HepG2 (cell line): ENCODE measurements around the gene IMPDH1. TPM values are rescaled to one million over a fixed set of nuclear protein-coding genes. Genes with fewer than 3 reads are reported as not detected.

Experiments used
- IKZF4 ChIP-seq: sonication (generic); formaldehyde crosslinking; IDR thresholded peaks from 2 replicates; pipeline ENCODE4 v1.5.1; 2020; ENCODE audit warnings: borderline replicate concordance, mild to moderate bottlenecking, low read depth, missing genetic modification reagents; ENCODE audit errors: not compliant biosample characterization
- IRF2 ChIP-seq: IDR thresholded peaks from 2 replicates; pipeline ENCODE4 v1.6.1; 2018; ENCODE audit warnings: missing genetic modification reagents, missing compliant biosample characterization
- KDM1A ChIP-seq: IDR thresholded peaks from 2 replicates; pipeline ENCODE4 v1.6.1; 2016; ENCODE audit warnings: missing compliant biosample characterization
- MIXL1 ChIP-seq: IDR thresholded peaks from 2 replicates; pipeline ENCODE4 v1.6.1; 2016
- POLR2AphosphoS2 ChIP-seq: IDR thresholded peaks from 2 replicates; pipeline ENCODE4 v1.6.1; 2011; ENCODE audit warnings: low read depth, low read length, improper control_type of control experiment
- PRDM15 ChIP-seq: sonication (generic); formaldehyde crosslinking; IDR thresholded peaks from 2 replicates; pipeline ENCODE4 v1.4.0; 2020; ENCODE audit warnings: missing genetic modification reagents
- SIN3A ChIP-seq: IDR thresholded peaks from 2 replicates; pipeline ENCODE4 v1.6.1; 2011; ENCODE audit warnings: low read depth, mild to moderate bottlenecking, control low read depth, low read length, borderline replicate concordance
- TFAP4 ChIP-seq: sonication (generic); IDR thresholded peaks from 2 replicates; pipeline ENCODE4 v1.6.1; 2016; ENCODE audit warnings: low read depth, borderline replicate concordance
- ZBTB14 ChIP-seq: sonication (generic); formaldehyde crosslinking; IDR thresholded peaks from 2 replicates; pipeline ENCODE4 v1.4.0; 2020; ENCODE audit warnings: missing genetic modification reagents
- ZKSCAN5 ChIP-seq: sonication (generic); formaldehyde crosslinking; IDR thresholded peaks from 2 replicates; pipeline ENCODE4 v1.5.1; 2020; ENCODE audit warnings: mild to moderate bottlenecking, missing genetic modification reagents
- ZNF354B ChIP-seq: sonication (generic); formaldehyde crosslinking; IDR thresholded peaks from 2 replicates; pipeline ENCODE4 v1.8.0; 2022; ENCODE audit warnings: mild to moderate bottlenecking, missing genetic modification reagents
- ZNF567 ChIP-seq: sonication (generic); formaldehyde crosslinking; IDR thresholded peaks from 2 replicates; pipeline ENCODE4 v1.8.1; 2023; ENCODE audit warnings: mild to moderate bottlenecking, missing genetic modification reagents, borderline replicate concordance
- ZNF572 ChIP-seq: sonication (generic); formaldehyde crosslinking; IDR thresholded peaks from 2 replicates; pipeline ENCODE4 v1.5.1; 2020; ENCODE audit warnings: mild to moderate bottlenecking, missing genetic modification reagents
- ZNF605 ChIP-seq: sonication (generic); formaldehyde crosslinking; IDR thresholded peaks from 2 replicates; pipeline ENCODE4 v1.8.0; 2022; ENCODE audit warnings: mild to moderate bottlenecking, missing genetic modification reagents
- ZNF747 ChIP-seq: sonication (generic); formaldehyde crosslinking; IDR thresholded peaks from 2 replicates; pipeline ENCODE4 v1.8.1; 2023; ENCODE audit warnings: missing genetic modification reagents, mild to moderate bottlenecking, borderline replicate concordance
- ZSCAN30 ChIP-seq: sonication (generic); formaldehyde crosslinking; IDR thresholded peaks from 2 replicates; pipeline ENCODE4 v1.5.0; 2020; ENCODE audit warnings: mild to moderate bottlenecking, missing genetic modification reagents
- polyA plus RNA-seq, 8 experiments: library from polyadenylated mRNA; depleted of rRNA in 3 of 8; stranded (reverse) in 7 of 8; unstranded in 1 of 8; fragments of >200 nt; fragmentation: Illumina TruSeq in 4 of 8; extraction: Trizol in 4 of 8; gene quantifications; 2 replicates each; pipeline versions ENCODE4 v1.2.1 to v1.2.3, GENCODE V29; 2011 to 2016; ENCODE audit warnings: low read depth in 4 of 8, missing spikeins in 1 of 8, mixed read lengths in 1 of 8; ENCODE audit not compliant: insufficient read depth in 1 of 8
- total RNA-seq, 5 experiments: library from RNA; depleted of rRNA; stranded (reverse); fragments of >200 nt; fragmentation: Illumina TruSeq; extraction: Trizol; gene quantifications; 2 replicates each; pipeline ENCODE4 v1.2.3, GENCODE V29; 2016; ENCODE audit warnings: low read depth in 1 of 5
- TF ChIP-seq, protein P1 (sequence below): sonication (generic); formaldehyde crosslinking; IDR thresholded peaks from 2 replicates; pipeline ENCODE4 v1.5.0; 2020; ENCODE audit warnings: missing genetic modification reagents
- TF ChIP-seq, protein P2 (sequence below): sonication (generic); formaldehyde crosslinking; IDR thresholded peaks from 2 replicates; pipeline ENCODE4 v1.8.1; 2023; ENCODE audit warnings: mild to moderate bottlenecking, inconsistent platforms, moderate library complexity, missing genetic modification reagents, borderline replicate concordance
- TF ChIP-seq, protein P3 (sequence below): sonication (generic); formaldehyde crosslinking; conservative IDR thresholded peaks from 2 replicates; pipeline ENCODE4 v1.4.0; 2020; ENCODE audit warnings: missing genetic modification reagents

IMPDH1 gene
- total and polyA plus RNA-seq, 2 of the 13 experiments (the other 11 are each of a cell fraction or from before 2014, with no cell fraction given), result 22.8 to 34.0 TPM

DNA sequence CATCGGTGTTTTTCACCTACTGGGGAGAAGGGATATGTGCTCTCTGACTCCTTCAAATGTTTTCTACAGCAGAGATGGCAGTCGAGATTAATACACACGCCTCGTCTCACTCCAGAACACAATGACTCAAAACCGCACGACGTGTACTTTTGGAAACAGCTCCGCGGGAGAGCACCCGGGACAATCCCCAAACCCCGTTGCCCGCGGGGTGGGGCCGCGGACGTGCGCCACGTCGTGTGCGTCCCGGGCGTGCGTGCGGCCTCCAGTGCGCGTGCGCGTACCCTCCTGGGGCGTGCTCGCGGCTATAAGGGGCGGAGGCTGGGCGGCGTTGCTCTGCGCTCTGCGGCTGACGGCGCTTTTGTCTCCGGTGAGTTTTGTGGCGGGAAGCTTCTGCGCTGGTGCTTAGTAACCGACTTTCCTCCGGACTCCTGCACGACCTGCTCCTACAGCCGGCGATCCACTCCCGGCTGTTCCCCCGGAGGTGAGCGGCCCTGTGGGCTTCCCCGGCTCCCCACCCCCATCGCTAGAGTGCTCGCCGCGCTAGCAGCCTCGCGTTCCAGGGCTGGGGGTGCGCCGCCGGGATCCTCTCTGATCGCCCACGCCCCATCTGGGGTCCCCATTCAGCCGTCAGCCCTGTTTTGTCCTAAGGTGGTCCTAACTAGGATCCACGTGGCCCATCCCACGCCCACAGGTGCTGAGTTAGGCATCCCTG, 45.9 kb upstream of the IMPDH1 start, which contains the start of gene HILPDA (continued):
- TF ChIP-seq ZBTB14, result peak; percentile 96
- peak; percentile 83 for TF ChIP-seq ZNF605 (CRISPR knock-in tag)
- peak; percentile 88 for TF ChIP-seq ZNF747 (CRISPR knock-in tag)
- no peak for TF ChIP-seq ZSCAN30 (CRISPR knock-in tag)
- no peak; the same call in 1 of the 2 replicates for TF ChIP-seq SIN3A
- no peak; the same call in 1 of the 2 replicates for TF ChIP-seq ZNF354B (CRISPR knock-in tag)
- TF ChIP-seq, protein P1, sequence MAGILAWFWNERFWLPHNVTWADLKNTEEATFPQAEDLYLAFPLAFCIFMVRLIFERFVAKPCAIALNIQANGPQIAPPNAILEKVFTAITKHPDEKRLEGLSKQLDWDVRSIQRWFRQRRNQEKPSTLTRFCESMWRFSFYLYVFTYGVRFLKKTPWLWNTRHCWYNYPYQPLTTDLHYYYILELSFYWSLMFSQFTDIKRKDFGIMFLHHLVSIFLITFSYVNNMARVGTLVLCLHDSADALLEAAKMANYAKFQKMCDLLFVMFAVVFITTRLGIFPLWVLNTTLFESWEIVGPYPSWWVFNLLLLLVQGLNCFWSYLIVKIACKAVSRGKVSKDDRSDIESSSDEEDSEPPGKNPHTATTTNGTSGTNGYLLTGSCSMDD (CRISPR knock-in tag), result no peak
- no peak for TF ChIP-seq ZNF572 (CRISPR knock-in tag)
- TF ChIP-seq PRDM15 (CRISPR knock-in tag), result no peak
- TF ChIP-seq ZKSCAN5 (CRISPR knock-in tag), result no peak
- TF ChIP-seq POLR2AphosphoS2, result no peak
- no peak; the same call in 1 of the 2 replicates for TF ChIP-seq MIXL1 (CRISPR knock-in tag)
- TF ChIP-seq IRF2 (CRISPR knock-in tag), result no peak; the same call in 1 of the 2 replicates
- no peak for TF ChIP-seq KDM1A (CRISPR knock-in tag)
- 0 out of 2 replicates have a peak, but pooled peaks have one; percentile 15 for TF ChIP-seq ZNF567 (CRISPR knock-in tag)
- no peak for TF ChIP-seq TFAP4
- TF ChIP-seq, protein P2, sequence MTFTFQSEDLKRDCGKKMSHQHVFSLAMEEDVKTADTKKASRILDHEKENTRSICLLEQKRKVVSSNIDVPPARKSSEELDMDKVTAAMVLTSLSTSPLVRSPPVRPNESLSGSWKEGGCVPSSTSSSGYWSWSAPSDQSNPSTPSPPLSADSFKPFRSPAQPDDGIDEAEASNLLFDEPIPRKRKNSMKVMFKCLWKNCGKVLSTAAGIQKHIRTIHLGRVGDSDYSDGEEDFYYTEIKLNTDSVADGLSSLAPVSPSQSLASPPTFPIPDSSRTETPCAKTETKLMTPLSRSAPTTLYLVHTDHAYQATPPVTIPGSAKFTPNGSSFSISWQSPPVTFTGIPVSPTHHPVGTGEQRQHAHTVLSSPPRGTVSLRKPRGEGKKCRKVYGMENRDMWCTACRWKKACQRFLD (CRISPR knock-in tag), result peak; percentile 74; the same call in 1 of the 2 replicates
- no peak for TF ChIP-seq IKZF4
- TF ChIP-seq, protein P3, sequence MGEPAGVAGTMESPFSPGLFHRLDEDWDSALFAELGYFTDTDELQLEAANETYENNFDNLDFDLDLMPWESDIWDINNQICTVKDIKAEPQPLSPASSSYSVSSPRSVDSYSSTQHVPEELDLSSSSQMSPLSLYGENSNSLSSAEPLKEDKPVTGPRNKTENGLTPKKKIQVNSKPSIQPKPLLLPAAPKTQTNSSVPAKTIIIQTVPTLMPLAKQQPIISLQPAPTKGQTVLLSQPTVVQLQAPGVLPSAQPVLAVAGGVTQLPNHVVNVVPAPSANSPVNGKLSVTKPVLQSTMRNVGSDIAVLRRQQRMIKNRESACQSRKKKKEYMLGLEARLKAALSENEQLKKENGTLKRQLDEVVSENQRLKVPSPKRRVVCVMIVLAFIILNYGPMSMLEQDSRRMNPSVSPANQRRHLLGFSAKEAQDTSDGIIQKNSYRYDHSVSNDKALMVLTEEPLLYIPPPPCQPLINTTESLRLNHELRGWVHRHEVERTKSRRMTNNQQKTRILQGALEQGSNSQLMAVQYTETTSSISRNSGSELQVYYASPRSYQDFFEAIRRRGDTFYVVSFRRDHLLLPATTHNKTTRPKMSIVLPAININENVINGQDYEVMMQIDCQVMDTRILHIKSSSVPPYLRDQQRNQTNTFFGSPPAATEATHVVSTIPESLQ (CRISPR knock-in tag), result no peak
